NCI-H146 (cell line): ENCODE results near the gene COX6A2.
"Not testable (repeated sequence)": the region's sequence is repeated elsewhere in the genome, so short reads cannot be mapped to it uniquely, and the experiment has no call there.

ENCODE experiments used
- DNase-seq: peaks from one replicate; lab custom pipeline; 2025; lab: John Stamatoyannopoulos, UW

The COX6A2 gene

GRCh38 chr16:31461921-31462804 is 34.0 kb upstream of the COX6A2 start:
- no peak for DNase-seq

- DNase-seq: no peak
Observed at GRCh38 chr16:31461201-31461920, 33.2 kb upstream of the COX6A2 start.

GRCh38 chr16:31460582-31461002 is 32.4 kb upstream of the COX6A2 start:
- peak; percentile 40 for DNase-seq

DNA sequence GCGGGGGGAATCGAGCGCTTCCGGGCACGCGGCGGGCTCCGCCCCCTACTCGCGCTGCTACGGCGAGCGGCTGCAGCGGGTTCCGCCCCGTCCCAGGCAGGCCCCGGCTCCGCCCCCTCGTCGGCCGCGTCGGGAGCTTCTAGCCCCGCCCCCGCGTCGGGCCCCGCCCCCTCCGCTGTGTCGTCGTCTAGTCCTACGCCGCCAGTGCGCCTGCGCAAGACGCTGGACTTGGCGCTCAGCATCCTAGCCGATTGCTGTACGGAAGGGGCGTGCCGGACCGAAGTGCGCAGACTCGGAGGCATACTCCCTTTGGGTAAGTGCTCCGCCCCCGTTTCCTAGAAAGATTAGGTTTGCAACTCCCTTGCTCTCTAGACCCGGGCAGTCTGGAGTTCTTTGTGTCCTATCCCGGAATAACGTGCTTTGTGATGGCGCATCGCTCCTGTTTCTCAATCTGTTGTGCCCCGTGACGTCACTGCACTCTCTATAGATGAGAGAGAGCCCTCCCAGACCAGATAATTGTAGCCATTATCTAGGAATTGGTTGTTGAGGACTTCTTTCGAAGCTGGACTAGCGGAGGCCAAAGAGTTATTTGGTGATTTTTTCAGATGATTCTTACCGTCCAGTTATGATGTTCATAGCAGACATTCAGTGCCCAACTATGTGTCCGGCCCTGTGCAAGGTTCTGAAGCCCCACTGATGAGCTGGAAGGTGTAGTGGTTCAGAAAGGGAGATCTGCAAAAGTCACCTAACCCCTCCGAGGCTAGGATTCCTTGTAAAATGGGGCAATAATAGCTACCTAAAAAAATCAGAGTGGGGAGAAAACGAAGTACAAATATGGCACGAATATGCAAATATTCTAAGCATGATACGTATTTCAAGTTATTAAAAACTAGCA is 31.8 kb upstream of the COX6A2 start:
- peak; percentile 100 for DNase-seq

GRCh38 chr16:31458844-31459686 is 30.9 kb upstream of the COX6A2 start, which contains the start of gene ARMC5:
ARMC5 (plus strand) TSS chr16:31459501; CDS start chr16:31459525, 24 bp downstream.
- peak; percentile 99 for DNase-seq

DNA sequence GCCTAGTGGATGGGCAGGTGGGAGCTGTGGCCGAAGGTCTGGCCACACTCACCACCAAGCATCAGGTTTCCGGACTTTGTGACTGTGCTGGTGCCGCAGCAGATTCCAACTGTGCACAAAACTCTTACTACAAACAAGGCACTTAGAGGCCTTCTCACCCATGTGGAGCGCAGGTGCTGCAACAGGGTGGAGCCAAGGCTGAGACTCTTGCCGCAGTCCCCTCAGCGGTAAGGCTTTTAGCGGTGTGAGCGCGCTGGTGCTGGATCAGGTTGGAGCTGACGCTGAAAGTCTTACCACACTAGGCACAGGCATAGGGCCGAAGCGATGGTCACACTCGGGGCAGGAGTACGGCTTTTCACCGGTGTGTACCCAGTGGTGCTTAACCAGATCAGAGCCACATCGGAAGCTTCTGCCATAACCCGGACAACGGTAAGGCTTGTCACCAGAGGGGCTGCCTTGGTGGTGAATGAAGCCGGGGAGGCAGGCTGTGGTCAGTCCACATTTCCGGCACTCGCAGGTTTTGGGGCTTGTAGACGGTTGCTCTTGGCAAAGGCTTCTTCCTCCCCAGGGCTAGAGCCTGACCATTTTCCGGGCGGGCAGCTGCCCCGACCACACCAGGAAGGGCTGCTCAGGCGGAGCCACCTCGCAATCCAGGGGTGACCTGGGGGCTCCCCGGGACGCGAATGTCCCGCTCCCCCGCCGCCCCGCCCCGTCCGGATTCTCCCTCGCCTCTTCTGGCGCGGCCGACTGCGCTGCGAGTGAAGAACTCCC is 30.1 kb upstream of the COX6A2 start:
- DNase-seq: peak; percentile 86

DNA sequence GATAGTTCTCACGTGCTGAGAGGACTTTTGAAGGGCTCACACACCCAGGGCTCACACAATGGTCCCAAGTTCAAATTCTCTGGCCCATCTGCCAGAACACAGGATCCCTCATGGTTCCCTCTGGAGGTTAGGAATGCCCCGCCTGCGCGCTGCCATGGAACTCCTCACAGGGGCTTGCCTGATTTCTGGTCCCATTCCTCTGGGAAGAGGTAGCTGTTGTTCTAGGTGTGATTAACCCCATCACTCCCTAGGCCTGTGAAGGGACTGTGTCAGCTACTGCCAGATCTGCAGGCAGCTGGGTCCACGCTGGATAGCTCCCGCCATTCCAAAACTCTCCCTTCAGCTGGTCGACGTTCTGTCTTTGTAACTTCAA is 28.8 kb upstream of the COX6A2 start:
- no peak for DNase-seq

DNA sequence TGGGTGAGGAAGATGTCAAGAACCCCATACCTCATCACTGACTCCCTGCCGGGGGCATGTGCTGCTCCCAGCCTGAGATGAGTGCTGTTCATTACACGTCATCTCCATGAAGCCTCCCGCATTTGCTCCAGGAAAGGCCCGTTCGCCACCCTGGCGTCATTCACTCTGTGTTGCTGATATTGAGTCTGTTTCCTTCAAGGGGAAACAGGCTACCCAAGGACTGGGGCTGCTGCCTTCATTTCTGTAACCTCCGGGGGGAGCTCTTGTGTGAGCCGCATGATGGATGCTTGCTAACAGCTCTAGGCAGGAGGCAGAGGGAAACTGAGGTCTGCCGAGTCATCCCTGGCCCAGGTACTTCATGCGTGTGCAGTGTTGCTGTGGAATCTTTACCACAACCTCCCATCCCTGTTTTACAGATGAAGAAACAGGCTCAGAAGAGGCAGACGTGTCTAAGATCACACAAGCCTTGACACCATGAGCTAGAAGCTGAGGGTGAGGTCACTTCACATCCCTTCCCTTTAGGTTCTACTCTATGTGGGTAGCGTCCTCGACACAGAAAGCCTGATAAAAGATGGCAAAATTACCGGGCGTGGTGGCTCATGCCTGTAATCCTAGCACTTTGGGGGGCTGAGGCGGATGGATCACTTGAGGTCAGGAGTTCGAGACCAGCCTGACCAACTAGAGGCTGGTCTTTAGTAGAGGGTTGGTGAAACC is 27.6 kb upstream of the COX6A2 start:
- no peak for DNase-seq

DNA sequence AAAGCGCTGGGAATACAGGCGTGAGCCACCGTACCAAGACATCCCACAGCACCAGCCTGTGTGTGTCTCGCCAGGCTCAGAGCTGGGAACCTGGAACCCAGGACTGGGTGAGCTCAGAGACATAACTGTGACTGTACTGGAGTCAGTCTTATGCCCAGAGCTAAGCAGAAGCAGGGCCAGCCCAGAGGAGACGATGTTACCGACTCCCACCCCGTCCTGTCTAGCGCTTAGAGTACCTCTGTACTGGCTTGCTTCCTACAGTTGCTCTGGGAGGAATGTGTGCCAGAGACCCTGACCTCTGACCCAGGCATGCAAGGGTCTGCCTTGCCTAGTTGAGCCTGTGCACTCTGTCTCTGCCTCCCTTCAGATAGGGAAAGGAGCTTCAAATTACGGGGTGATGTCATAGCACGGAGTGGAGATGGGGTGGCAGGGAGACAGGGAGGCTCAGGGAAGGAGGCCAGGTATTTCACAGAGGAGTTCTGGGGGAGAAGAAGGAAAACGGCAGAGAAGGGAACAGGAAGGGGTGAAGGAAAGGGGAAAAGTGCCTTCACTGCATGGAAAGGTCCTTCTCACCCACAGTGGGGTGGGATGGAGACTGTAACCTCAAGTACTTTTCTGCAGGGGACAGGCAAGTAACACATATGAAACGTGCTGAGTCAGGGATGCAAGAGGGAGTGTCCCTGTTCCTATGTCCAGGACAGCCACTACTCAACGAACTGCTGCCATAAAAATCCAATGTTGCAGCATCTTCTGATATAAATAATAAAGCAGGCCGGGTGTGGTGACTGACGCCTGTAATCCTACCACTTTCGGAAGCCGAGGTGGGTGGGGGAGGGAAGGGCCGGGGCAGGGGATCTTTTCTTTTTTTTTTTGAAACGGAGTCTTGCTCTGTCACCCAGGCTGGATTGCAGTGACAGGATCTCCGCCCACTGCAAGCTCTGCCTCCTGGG is 25.4 kb upstream of the COX6A2 start:
- no peak for DNase-seq

GRCh38 chr16:31452631-31453106 is 24.5 kb upstream of the COX6A2 start:
- DNase-seq: no peak

DNA sequence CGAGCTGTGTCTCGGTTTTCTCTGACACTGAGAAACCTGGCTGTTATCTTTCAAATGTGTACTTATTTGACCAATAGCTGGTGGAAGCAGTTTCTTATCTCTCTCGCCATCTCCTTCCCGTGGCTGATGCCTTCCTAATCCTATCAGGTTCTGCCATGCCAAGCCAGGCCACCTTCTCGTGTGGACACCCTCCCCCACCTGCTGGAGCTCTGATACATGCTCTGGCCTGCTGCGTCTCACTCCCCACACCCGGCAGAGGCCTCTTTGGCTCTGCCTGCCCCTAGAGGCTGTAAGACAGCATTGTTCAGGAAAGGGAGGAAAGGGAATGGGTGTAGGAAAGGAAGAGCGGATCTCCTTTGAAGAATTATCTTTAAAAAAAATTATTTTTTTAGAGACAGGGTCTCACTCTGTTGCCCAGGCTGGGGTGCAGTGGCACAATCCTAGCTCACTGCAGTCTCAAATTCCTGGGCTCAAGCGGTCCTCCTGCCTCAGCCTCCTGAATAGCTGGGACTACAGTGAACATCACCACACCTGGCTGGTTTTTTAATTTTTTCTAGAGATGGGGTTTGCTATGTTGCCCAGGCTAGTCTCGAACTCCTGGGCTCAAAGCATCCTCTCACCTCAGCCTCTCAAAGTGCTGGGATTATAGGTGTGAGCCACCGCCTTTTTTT is 23.7 kb upstream of the COX6A2 start:
- DNase-seq: peak; percentile 75

DNA sequence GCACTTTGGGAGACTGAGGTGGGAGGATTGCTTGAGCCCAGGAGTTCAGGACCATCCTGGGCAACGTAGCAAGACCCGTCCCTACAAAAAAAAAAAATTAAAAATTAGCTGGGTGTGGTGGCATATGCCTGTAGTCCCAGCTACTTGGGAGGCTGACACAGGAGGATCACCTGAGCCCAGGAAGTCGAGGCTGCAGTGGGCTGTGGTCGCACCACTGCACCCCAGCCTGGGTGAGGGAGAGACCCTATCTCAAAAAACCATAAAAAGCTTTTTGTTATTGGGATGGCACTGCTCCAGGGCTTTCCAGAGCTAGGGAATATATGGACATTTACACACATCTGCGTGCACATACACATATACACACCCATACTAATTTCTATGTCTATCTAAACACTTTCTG is 23.0 kb upstream of the COX6A2 start:
- DNase-seq: no peak

GRCh38 chr16:31445931-31446330 is 17.8 kb upstream of the COX6A2 start:
- DNase-seq: not testable (repeated sequence)

GRCh38 chr16:31441956-31442355 is 13.8 kb upstream of the COX6A2 start:
- DNase-seq: no peak

DNA sequence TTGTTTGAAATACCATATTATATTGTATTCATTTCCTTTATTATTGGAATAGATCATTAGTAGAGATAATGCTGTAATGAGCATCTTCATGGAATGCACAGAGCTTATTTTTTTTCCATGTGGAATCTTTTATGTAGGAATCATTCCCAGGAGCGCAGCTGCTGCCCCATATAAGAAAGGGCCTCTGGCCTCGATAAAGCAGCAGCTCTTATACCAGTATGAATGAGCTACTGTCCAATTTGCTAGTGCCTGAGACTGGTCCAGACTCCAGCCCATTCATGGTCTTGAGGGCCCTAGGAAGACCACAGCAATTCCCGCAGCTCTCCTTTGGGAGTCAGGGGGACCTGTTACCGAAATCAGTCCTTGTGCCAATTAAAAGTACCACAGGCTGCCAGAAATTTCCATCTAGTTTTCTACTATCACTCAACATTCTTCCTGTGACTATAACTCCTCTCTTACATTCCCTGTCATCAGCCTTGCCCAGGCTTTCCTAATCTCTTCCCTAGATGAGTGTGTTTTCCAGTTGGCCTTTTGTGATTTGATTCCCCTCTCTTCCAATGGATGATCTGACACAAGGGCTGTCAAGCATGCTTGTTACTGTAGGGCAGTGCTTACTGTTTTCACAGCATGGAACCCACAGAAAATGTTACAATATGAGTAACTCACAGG is 12.5 kb upstream of the COX6A2 start:
- no peak for DNase-seq

DNA sequence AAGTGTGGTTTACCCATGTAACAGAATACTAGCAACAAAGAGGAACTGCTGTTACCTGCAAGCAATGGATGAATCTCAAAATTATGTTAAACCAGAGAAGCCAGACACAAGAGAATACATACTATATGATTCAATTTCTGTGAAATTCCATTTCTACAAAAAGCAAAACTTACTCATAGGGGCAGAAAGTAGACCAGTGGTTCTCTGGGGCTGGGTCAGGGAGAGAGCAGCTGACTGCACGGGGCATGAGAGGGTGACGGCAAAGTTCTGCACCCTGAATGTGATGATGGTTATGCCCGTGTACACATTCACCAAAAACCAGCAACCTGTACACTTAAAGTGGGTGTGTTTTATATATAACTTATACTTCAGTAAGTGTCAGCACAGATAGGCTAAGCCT is 11.4 kb upstream of the COX6A2 start:
- DNase-seq: no peak

- DNase-seq: not testable (repeated sequence)
Observed at GRCh38 chr16:31439023-31439422, 10.9 kb upstream of the COX6A2 start.
